Activated naive CD4-positive, alpha-beta T cell treated with Interleukin-2 at 50 U/mL for 16 hours (primary cell): Measurements from ENCODE around the gene MAP1LC3B.
A peak's percentile ranks its signal among the peaks of the same experiment; 100 is the strongest.
"Not testable (repeated sequence)": the region's sequence is repeated elsewhere in the genome, so short reads cannot be mapped to it uniquely, and the experiment has no call there.

Experiments used
- DNase-seq: peaks from one replicate; pipeline ENCODE4 v3.0.0-alpha.2; 2020

The MAP1LC3B gene

DNA sequence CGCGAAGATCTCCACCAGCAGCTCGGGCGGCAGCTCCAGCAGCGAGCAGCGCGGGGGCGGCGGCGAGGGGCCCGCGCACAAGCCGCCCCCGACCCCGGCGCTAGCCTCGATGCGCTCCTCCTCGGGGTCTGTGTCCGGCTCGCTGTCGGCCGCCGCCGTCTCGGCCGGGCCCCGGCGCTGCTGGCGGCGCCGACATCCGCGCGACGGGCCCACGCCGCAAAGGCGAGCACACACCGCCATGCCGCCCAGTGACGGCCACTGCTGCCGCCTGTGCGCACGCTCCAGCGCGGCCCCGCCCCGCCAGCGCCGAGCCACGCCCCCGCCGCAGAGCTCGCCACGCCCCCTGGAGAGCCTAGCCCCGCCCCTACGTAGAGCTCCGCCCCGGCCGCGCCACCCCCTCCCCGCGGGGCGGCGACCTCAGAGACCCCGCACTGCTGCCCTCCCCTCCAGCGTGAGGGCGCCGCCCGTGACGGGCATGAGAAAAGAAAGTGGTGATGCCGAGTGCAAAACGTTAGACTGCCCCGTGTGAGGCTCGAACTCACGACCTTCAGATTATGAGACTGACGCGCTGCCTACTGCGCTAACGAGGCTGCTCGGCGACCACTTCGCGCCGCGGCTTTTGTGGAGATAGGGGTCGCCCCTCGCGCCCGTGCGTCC is 8.5 kb upstream of the MAP1LC3B start, which contains the start of gene FBXO31:
TSS of gene FBXO31 (minus strand) at position 272 of the 657 bp plus-strand sequence. CDS start at position 240, 32 bp downstream.
- peak; percentile 90 for DNase-seq

DNA sequence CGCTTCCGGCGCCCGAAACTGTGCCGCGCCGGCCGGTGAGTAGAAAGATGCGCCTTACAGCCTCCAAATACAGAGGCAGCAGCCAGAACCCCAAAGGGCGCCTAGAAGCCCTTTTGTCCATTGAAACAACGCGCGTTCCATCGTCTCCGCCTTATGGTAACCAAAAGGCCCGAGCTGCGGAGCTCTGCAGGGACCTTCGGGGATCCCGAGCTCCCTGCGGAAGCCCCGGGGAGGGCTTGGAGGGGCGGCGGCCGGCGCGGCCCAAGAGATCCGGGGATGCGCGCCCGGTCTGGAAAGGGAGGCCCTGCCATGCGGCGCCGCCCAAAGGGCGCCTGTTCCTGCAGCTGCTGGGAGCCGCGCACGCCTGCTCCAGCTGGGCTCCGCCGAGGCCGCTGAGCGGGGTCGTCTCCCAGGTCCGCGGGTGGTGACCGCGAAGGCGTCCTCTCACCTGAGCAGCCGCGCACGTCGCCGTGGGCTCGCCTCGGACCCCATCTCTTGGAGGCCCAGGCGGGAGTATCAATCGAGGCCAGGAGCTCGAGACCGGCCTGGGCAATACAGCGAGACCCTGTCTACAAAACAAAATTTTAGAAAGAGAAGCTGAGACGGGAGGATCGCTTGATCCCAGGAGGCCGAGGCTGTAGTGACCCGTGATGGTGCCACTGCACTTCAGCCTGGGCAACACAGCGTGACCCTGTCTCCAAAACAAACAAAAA is 7.8 kb upstream of the MAP1LC3B start:
- no peak for DNase-seq

GRCh38 chr16:87384875-87385167 is 7.3 kb upstream of the MAP1LC3B start:
- DNase-seq: not testable (repeated sequence)

DNA sequence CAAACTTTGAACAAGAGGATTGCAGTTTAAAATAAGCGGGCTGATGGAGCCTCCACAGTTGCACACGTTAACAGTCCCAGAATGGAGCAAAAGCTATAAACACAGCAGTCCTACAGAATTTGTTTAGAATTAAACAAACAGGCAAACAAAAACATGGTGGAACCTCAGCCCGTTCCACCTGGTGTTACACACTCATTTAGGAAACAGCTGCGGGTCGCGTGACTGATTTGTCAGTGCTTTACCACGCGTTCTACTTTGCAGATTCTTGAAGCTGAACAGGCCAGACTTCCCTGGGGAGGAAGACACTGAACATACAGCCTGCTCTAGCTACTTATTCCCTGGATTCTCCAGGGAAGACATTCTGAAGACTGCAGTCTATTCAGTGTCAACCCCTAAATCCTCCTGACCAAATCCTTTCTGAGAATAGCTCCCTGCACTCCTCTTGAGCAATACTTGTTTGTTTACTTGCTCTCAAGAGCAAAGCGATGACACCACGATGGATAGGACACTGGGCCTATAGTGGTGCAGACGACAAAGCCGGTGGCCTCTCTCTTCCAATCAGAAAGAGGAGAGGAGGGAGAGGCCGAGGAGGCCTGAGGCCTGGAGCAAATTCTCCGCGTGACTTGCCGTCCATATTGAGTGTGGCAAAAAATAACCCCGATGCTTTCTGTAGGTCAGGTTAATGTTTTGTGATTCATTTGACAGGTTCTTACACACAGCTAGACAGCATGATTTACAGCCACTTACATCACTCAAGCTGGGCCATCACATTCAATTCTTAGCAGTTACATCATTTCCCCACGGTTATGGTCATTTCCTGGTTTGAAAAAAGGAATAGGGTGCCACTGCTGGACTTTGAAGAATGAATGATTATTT is 4.0 kb upstream of the MAP1LC3B start:
- DNase-seq: peak; percentile 88

- no peak for DNase-seq
Observed at GRCh38 chr16:87388818-87389134, 3.4 kb upstream of the MAP1LC3B start.

DNA sequence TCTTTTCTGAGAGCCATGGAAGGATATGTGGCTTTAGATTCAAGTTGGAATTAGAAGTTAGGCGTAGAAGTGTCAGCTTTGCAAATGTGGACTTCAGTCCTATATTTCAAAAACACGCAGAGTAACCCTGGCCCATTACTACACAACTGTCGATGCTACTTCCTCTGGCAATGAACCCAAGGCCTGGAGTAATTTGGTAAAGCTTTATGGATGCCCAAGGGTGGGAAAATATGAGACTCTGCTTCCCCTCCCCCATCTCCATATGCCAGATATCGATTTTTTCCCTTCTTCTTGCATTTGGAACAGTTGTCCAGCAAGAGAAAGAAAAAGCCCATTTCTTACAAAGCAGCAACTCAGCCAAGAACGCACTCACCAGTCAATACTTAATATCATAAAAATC is 2.9 kb upstream of the MAP1LC3B start:
- no peak for DNase-seq

DNA sequence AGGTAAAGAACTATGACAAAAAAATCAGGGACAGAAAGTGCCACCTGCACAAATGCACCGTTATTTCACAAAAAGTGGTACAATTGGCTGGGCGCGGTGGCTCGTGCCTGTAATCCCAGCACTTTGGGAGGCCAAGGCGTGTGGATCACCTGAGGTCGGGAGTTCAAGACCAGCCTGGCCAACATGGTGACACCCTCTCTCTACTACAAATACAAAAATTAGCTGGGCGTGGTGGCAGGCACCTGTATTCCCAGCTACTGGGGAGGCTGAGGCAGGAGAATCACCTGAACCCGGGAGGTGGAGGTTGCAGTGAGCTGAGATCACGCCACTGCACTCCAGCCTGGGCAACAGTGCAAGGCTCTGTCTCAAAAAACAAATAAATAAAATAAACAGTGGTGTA is 2.2 kb upstream of the MAP1LC3B start:
- not testable (repeated sequence) for DNase-seq

GRCh38 chr16:87390641-87391323 is 1.4 kb upstream of the MAP1LC3B start:
- DNase-seq: no peak

- no peak for DNase-seq
Observed at GRCh38 chr16:87391324-87391949, 699 bp upstream of the MAP1LC3B start.

- DNase-seq: peak; percentile 48
Observed at GRCh38 chr16:87392821-87393679, 914 bp downstream of the MAP1LC3B start.

GRCh38 chr16:87393680-87394055 is 1.5 kb downstream of the MAP1LC3B start:
- no peak for DNase-seq

DNA sequence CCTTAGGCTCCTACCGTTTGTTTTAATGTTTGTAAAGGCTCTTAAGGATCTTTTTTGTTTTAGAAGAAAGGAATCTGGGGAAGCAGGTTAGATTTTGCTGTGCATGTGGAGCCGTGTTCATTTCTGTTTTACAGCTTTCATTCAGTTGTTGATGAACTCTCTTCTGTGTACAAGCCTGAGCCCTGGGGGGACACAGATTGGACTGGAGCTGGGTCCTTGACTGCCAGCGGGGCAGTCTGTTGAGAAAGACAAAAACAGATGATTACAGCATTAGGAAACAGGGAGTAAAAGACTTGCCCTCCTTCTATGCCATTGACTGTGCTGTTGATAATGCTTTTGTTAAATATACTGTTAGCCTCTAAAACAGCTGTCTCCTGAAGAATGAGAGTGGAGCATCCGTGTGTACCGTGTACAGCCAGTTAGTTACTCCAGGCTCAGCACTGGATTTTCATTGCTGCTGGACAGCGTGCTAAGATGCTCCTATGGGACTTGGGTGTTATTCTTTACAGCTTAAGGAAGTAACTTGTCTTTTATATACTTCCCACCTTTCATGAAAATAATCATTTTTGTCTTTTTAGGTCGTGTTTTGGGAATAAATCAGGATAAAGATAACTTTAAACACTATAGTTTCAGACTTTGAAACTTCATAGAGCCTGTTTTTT is 3.2 kb downstream of the MAP1LC3B start:
- no peak for DNase-seq

- no peak for DNase-seq
Observed at GRCh38 chr16:87404764-87405625, 12.9 kb downstream of the MAP1LC3B start.

GRCh38 chr16:87406495-87407088 is 14.5 kb downstream of the MAP1LC3B start:
- DNase-seq: no peak

GRCh38 chr16:87407511-87408112 is 15.5 kb downstream of the MAP1LC3B start:
- peak; percentile 4 for DNase-seq

DNA sequence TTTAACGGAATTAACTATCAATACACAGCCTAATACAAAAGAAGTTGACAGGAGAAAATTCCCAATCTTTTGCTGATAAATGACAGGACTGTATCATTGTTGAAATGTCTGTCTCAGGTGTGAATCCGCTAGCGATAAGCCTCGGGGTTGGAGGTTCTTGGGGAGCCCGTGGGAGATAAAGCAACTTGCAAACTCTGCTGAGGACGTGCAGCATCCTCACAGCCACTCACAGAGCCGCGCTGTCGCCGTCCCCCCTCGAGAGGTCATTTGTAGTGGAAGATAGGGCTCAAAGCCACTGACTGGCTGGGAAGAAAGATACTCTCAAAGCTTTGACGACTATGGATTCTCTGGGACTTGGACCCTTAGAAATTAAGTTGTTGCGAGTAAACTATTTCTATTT is 17.0 kb downstream of the MAP1LC3B start:
- DNase-seq: no peak

GRCh38 chr16:87409781-87410180 is 17.6 kb downstream of the MAP1LC3B start:
- DNase-seq: no peak

- DNase-seq: no peak
Observed at GRCh38 chr16:87410530-87410929, 18.4 kb downstream of the MAP1LC3B start.

GRCh38 chr16:87410968-87411367 is 18.8 kb downstream of the MAP1LC3B start:
- no peak for DNase-seq
